ENCODE measurements around the gene ATP12A.

DNA sequence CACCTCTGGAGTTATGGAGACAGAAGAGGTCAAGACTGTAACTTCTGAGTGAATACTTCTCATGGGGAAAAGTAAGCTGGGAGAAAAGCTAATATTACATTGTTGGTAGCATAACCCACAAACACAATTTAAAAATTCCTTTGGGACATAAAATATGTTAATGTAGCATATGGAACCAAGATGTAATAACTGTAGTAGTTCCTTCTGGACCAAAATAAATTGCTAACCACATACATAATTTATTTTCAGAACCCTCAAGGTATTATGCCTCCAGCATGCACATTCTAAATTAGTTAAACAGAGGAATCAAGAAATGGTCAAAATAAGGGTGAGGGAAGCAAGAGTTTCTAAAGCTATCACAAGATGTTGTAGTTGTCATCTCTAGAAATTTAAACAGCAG is 79.0 kb downstream of the ATP12A start:
- no peak for TF ChIP-seq POLR2A (IDR thresholded peaks at IDR 0.05)
- TF ChIP-seq, protein P1, sequence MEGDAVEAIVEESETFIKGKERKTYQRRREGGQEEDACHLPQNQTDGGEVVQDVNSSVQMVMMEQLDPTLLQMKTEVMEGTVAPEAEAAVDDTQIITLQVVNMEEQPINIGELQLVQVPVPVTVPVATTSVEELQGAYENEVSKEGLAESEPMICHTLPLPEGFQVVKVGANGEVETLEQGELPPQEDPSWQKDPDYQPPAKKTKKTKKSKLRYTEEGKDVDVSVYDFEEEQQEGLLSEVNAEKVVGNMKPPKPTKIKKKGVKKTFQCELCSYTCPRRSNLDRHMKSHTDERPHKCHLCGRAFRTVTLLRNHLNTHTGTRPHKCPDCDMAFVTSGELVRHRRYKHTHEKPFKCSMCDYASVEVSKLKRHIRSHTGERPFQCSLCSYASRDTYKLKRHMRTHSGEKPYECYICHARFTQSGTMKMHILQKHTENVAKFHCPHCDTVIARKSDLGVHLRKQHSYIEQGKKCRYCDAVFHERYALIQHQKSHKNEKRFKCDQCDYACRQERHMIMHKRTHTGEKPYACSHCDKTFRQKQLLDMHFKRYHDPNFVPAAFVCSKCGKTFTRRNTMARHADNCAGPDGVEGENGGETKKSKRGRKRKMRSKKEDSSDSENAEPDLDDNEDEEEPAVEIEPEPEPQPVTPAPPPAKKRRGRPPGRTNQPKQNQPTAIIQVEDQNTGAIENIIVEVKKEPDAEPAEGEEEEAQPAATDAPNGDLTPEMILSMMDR (IDR thresholded peaks at IDR 0.05) = no peak

Data from heart left ventricle (tissue), 13 donors.